ENCODE measurements around the gene KLK14.

GRCh38 chr19:51084505-51084904, 1.8 kb upstream of the KLK14 start:
- no peak for TF ChIP-seq CTCF (IDR thresholded peaks at IDR 0.05)
- no peak for TF ChIP-seq POLR2AphosphoS5 (IDR thresholded peaks at IDR 0.05; ENCODE audit: insufficient read depth in 1 of 2, low read depth in 1 of 2)
- no peak for TF ChIP-seq POLR2A (IDR thresholded peaks at IDR 0.05)
